SH-SY5Y (cell line): Measurements from ENCODE around the gene SLC8A1.

Experiments used
- GATA2 ChIP-seq: IDR thresholded peaks from 2 replicates; pipeline ENCODE4 v1.6.1; 2011; ENCODE audit warnings: mild to moderate bottlenecking, low read depth, low read length
- GATA3 ChIP-seq: IDR thresholded peaks from 2 replicates; pipeline ENCODE4 v1.6.1; 2011; ENCODE audit warnings: low read depth, mild to moderate bottlenecking, low read length, moderate library complexity

GRCh38 chr2:40155728-40156127 is 296.2 kb downstream of the SLC8A1 start:
- TF ChIP-seq GATA3, result no peak
- TF ChIP-seq GATA2, result no peak
